Type B pancreatic cell (in vitro differentiated cells): ENCODE data around the gene EGFR. TPM values are rescaled to one million over a fixed set of nuclear protein-coding genes. Genes with fewer than 3 reads are reported as not detected.

Source experiments
- DNase-seq: peaks from one replicate; pipeline ENCODE4 v3.0.0; 2021; ENCODE audit warnings: mixed read lengths; ENCODE audit not compliant: unreplicated experiment; ENCODE audit errors: extremely low spot score
- H3K27ac Mint-ChIP-seq: 2 replicates; pipeline ENCODE4 v1.8.0; 2021; ENCODE audit warnings: mild to moderate bottlenecking, mixed read lengths
- H3K27me3 Mint-ChIP-seq: 2 replicates; pipeline ENCODE4 v1.8.0; 2021; ENCODE audit warnings: mixed read lengths
- H3K36me3 Mint-ChIP-seq: 2 replicates; pipeline ENCODE4 v1.8.0; 2021; ENCODE audit warnings: mixed read lengths
- H3K4me1 Mint-ChIP-seq: one replicate; pipeline ENCODE4 v1.8.0; 2021; ENCODE audit warnings: mixed read lengths; ENCODE audit not compliant: unreplicated experiment
- H3K4me3 Mint-ChIP-seq: 2 replicates; pipeline ENCODE4 v1.8.0; 2021; ENCODE audit warnings: mild to moderate bottlenecking, mixed read lengths
- H3K9me3 Mint-ChIP-seq: 2 replicates; pipeline ENCODE4 v1.8.0; 2021; ENCODE audit warnings: mixed read lengths
- total RNA-seq: library from RNA; stranded (reverse); gene quantifications from 2 replicates; pipeline ENCODE4 v1.2.1, GENCODE V29; 2021; ENCODE audit warnings: low replicate concordance
- TF ChIP-seq, protein P1 (sequence below): fragments of 200-600 bp; sonication (generic); conservative IDR thresholded peaks from 2 replicates; pipeline ENCODE4 v1.5.0; 2021; ENCODE audit warnings: antibody characterized with exemption, mild to moderate bottlenecking

Gene EGFR
- total RNA-seq, 1 donor from 2014 or later = 44.6 TPM

DNA sequence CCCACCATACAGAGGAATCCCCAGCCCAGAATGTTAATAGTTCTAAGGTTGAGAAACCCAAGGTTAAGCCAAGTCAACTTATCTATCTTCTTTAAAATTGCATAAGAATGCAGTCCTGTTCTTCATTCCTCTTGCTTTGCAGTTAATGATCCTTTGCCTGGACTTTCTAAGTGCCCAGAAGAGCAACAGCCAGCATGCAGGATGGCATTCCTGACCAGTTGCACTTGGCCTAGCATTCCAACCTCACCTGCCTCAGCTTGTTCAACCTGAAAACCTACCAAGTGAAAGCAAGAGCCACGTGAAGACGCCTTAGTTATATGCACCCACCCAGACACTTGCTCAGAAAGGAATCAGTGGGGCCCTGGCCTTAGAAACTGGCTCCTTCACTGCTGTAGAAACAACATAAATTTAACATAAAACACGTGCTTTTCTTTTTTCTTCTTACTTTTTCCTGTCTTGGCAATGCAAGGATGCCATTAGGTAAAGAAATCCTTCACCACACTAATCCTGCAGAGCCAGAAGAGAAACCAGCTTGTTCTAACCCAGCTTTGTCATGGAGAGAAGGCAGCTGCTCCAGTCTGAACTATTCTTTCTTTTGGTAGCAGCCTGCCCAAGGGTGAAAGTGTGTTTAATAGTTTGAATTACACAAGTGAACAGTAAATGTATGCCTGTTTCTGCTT lies 25.0 kb downstream of the EGFR start:
- Mint-ChIP-seq H3K4me3 (peak overlapping the region; percentile 66), H3K27ac (peak overlapping the region; percentile 80), H3K4me1 (peaks cover 29% of the 10 kb centered on the region), H3K36me3 (peaks cover 11% of the 10 kb centered on the region), H3K9me3 (peaks cover 5% of the 10 kb centered on the region), H3K27me3 (no peaks in the 10 kb centered on the region)
- TF ChIP-seq, protein P1, sequence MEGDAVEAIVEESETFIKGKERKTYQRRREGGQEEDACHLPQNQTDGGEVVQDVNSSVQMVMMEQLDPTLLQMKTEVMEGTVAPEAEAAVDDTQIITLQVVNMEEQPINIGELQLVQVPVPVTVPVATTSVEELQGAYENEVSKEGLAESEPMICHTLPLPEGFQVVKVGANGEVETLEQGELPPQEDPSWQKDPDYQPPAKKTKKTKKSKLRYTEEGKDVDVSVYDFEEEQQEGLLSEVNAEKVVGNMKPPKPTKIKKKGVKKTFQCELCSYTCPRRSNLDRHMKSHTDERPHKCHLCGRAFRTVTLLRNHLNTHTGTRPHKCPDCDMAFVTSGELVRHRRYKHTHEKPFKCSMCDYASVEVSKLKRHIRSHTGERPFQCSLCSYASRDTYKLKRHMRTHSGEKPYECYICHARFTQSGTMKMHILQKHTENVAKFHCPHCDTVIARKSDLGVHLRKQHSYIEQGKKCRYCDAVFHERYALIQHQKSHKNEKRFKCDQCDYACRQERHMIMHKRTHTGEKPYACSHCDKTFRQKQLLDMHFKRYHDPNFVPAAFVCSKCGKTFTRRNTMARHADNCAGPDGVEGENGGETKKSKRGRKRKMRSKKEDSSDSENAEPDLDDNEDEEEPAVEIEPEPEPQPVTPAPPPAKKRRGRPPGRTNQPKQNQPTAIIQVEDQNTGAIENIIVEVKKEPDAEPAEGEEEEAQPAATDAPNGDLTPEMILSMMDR = no peak
- no peak for DNase-seq

DNA sequence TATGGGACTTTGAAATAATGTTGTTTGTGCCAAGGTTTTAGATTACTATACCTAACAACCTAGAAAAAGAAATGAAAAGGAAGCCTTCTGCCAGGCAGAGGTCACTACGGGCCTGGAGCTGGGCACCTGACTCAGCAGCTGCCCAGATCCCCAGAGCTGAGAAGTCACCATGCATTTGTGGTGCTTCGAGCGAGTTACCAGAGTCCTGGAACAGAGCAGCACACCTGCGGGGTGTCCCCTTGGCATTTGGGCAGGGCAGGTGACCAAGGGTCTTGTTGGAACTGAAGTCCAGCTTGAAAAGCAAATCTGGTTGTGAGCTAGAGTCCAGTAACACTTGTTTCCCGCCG lies 25.5 kb downstream of the EGFR start:
- DNase-seq = no peak
- peaks cover 5% of the 10 kb centered on the region for H3K9me3 Mint-ChIP-seq
- H3K4me3 Mint-ChIP-seq = no peak overlapping the region
- peak overlapping the region; percentile 80 for H3K27ac Mint-ChIP-seq
- peaks cover 26% of the 10 kb centered on the region for H3K4me1 Mint-ChIP-seq
- TF ChIP-seq, protein P1 = no peak
- H3K36me3 Mint-ChIP-seq = peaks cover 11% of the 10 kb centered on the region
- no peaks in the 10 kb centered on the region for H3K27me3 Mint-ChIP-seq

DNA sequence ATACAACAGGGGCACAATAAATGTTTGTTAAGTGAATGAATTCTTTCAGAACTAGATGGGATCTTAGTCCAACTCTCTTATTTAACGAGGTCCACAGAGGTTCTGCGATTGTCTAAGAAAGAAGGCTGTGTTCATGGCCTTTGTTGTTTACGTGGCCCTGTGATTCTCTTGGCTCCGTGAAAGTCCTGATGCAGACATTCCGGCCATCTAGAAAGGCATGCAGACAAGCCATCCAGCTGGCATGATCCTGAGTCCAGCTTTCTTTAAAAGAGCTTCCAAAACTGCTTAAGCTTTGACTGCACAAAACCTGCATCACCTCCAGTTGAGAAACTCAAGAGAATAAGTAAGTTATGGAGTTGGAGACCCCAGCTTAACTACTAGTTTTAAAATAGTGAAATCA lies 26.0 kb downstream of the EGFR start:
- Mint-ChIP-seq H3K27me3 (no peaks in the 10 kb centered on the region), H3K27ac (no peak overlapping the region), H3K4me1 (peaks cover 26% of the 10 kb centered on the region), H3K9me3 (peaks cover 5% of the 10 kb centered on the region), H3K36me3 (peaks cover 11% of the 10 kb centered on the region), H3K4me3 (no peak overlapping the region)
- TF ChIP-seq, protein P1 = no peak
- DNase-seq = no peak

DNA sequence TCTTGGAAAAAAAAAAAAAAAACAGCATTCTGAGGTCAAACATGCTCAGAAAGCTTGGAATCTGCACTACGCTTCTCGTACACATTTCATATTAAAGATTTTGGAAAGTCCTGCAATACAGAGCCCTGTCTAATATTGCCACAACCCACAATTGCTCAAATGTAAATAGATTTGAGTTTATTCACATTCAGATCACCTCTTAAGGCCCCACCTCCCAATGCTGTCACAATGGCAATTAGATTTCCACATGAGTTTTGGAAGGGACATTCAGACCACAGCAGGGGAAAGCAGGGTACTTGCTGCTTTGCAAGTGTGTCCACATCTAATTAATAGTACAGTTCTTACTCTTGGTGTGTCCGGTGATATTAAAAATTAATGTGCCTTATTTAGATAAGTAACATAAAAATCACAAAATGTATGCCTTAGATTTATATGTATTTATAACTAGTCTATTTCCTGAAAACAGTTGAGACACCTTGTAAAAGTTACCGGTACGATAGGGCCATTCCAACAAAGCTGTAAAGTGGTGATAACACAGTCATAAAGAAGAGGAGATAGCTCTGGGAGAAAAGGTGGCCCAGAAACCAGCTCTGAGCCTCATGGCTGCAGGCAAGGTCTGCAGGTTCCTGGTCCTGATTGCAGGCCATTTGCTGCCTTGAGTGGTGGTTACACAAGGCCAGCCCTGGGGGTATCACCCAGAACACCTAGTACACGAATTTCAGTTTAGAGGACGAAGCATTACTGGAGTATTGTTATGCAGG lies 27.9 kb downstream of the EGFR start:
- H3K4me1 Mint-ChIP-seq = peaks cover 38% of the 10 kb centered on the region
- TF ChIP-seq, protein P1 = no peak
- no peak overlapping the region for H3K4me3 Mint-ChIP-seq
- no peaks in the 10 kb centered on the region for H3K27me3 Mint-ChIP-seq
- peaks cover 15% of the 10 kb centered on the region for H3K36me3 Mint-ChIP-seq
- no peak for DNase-seq
- no peak overlapping the region for H3K27ac Mint-ChIP-seq
- H3K9me3 Mint-ChIP-seq = peaks cover 5% of the 10 kb centered on the region

DNA sequence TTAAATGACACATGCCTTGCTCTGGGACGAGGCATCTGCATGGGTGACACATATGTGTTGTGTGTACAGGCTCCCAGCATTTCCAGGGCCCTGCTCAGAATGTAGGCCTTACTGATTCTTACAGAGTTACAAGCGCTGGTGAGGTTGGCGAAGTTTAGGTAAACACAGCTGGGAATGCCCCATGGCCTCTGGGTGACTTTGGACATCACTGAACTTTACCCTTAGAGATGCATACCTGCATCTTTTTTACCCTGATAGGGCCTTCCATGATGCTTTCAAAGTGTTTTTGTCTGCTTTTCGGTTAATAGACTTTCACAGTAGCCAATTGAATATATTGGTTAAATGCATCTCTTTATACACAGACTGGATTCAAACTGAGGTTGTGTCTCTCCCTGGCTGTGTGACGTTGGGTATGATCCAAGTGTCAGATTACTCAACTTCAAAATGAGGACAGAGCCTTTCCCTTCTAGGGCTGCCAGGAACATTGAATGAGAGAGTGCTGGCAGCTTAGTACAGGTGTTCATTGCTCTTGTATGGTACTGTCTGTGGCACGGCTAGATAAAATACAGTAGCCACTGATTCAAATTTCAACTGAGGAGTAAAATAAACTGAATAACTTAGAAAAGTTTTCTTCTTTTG lies 29.5 kb downstream of the EGFR start:
- no peaks in the 10 kb centered on the region for H3K27me3 Mint-ChIP-seq
- H3K4me3 Mint-ChIP-seq = no peak overlapping the region
- H3K9me3 Mint-ChIP-seq = peaks cover 5% of the 10 kb centered on the region
- TF ChIP-seq, protein P1 = no peak
- no peak overlapping the region for H3K27ac Mint-ChIP-seq
- H3K36me3 Mint-ChIP-seq = peaks cover 13% of the 10 kb centered on the region
- no peak for DNase-seq
- peaks cover 54% of the 10 kb centered on the region for H3K4me1 Mint-ChIP-seq
